Gastrocnemius medialis (tissue), 4 donors: ENCODE data around the gene MAP1LC3B2. TPM values are rescaled to one million over a fixed set of nuclear protein-coding genes. Genes with fewer than 3 reads are reported as not detected.

Source experiments
- ATAC-seq, 2 donors: fragments of 150-250 bp; one replicate each; pipeline ENCODE4 v1.9.1; 2016
- DNase-seq, 2 donors: peaks; one replicate each; pipeline ENCODE4 v3.0.0-alpha.2; 2019
- H3K27ac ChIP-seq, 4 donors: fragments of 200-600 bp; sonication (generic); 1 replicate in 1 of 4; 2 replicates in 3 of 4; pipeline ENCODE4 v1.5.1; 2016 to 2018; ENCODE audit warnings: mild to moderate bottlenecking in 2 of 4, moderate library complexity in 1 of 4
- H3K27me3 ChIP-seq, 3 donors: fragments of 200-600 bp; sonication (generic) in 2 of 3; 1 replicate in 1 of 3; 2 replicates in 2 of 3; pipeline versions ENCODE4 v1.5.1 to v1.6.0; 2016 to 2019; ENCODE audit warnings: mild to moderate bottlenecking in 1 of 3, moderate library complexity in 1 of 3
- H3K36me3 ChIP-seq, 2 donors: fragments of 200-600 bp; sonication (generic) in 1 of 2; one replicate each; pipeline ENCODE4 v1.5.1; 2017 to 2018
- H3K4me1 ChIP-seq, 2 donors: fragments of 200-600 bp; sonication (generic) in 1 of 2; one replicate each; pipeline ENCODE4 v1.5.1; 2016 to 2017; ENCODE audit warnings: mild to moderate bottlenecking in 2 of 2
- H3K4me3 ChIP-seq, 4 donors: fragments of 200-600 bp; sonication (generic) in 3 of 4; 1 replicate in 1 of 4; 2 replicates in 3 of 4; pipeline ENCODE4 v1.5.1; 2016 to 2019; ENCODE audit warnings: mild to moderate bottlenecking in 2 of 4
- H3K9me3 ChIP-seq, 3 donors: fragments of 200-600 bp; sonication (generic) in 2 of 3; 1 replicate in 1 of 3; 2 replicates in 2 of 3; pipeline ENCODE4 v1.5.1; 2016 to 2019
- CTCF ChIP-seq, 5 experiments: fragments of 450-650 bp in 3 of 5; fragments of 200-600 bp in 2 of 5; sonication (generic) in 2 of 5; IDR thresholded peaks in 4 of 5; conservative IDR thresholded peaks in 1 of 5; 1 replicate in 4 of 5; 2 replicates in 1 of 5; pipeline ENCODE4 v1.5.1; 2016 to 2019; ENCODE audit warnings: antibody characterized with exemption in 5 of 5, mild to moderate bottlenecking in 3 of 5, moderate library complexity in 3 of 5
- POLR2A ChIP-seq, 2 donors: fragments of 450-650 bp; IDR thresholded peaks; one replicate each; pipeline ENCODE4 v1.6.1; 2017; ENCODE audit warnings: antibody characterized with exemption in 2 of 2, mild to moderate bottlenecking in 2 of 2, moderate library complexity in 2 of 2
- in situ Hi-C, 4 donors: fragments of 200-750 bp; cut with MboI; loops; one replicate each; pipeline versions ENCODE4 v1.15.0 to v1.8.0; 2017; ENCODE audit warnings: low sequenced_read_pairs in 4 of 4
- intact Hi-C: fragments of 100-400 bp; cut with DNase I; formaldehyde crosslinking; loops from one replicate; pipeline ENCODE4 v1.15.1; 2023; ENCODE audit warnings: low total_unique reads
- total RNA-seq, 4 donors: library from RNA; depleted of rRNA; stranded (reverse); fragments of >200 nt; gene quantifications; one replicate each; pipeline versions ENCODE4 v1.1.0 to v1.2.3, GENCODE V29; 2016

Gene MAP1LC3B2
- total RNA-seq, 4 donors from 2014 or later = 0.68 to 2.5 (median 1.4) TPM

- DNase-seq (no peak), ATAC-seq (no peak)
- no peak for TF ChIP-seq POLR2A (IDR thresholded peaks at IDR 0.05)
- H3K36me3 ChIP-seq = no peaks in the 10 kb centered on the region
- no peak overlapping the region for H3K27ac ChIP-seq
- in situ Hi-C loops (loop anchor here in 1 of 4 donors (10.0 kb wide), 1 partner anchor 53 kb away; no protein-coding TSS in a partner anchor), intact Hi-C loops (no loop called here)
- H3K4me3 ChIP-seq = no peak overlapping the region
- no peaks in the 10 kb centered on the region for H3K9me3 ChIP-seq
- H3K27me3 ChIP-seq = no peaks in the 10 kb centered on the region
- peaks cover 0 to 15% of the 10 kb centered on the region in 2 donors for H3K4me1 ChIP-seq
These were observed 17.4 kb upstream of the MAP1LC3B2 start for GRCh38 chr12:116541547-116542344.

DNA sequence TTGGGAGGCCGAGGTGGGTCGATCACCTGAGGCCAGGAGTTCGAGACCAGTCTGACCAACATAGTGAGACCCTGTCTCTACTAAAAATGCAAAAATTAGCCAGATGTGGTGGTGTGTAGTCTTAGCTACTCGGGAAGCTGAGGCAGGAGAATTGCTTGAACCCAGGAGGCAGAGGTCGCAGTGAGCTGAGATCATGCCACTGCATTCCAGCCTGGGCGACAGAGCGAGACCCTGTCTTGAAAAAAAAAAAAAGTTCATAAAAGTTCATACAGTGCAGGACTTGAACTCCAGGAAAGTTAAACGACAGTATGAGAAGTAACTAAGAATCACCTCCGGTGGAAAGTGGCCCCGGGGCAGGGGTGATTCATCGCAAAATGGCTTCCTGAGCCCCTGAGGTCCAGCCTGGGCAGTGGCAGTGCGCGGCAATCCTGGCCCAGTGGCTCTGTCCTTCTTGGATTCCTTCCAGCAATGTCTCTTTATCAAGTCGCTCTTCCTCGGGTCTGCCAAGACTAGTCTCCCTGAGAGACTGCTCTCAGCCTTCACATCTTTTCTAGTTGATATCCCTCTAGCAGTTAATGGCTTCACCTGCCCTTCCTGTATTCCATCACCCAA, 16.7 kb upstream of the MAP1LC3B2 start:
- intact Hi-C loops = no loop called here
- ATAC-seq (no peak), DNase-seq (no peak)
- Histone ChIP-seq H3K4me3 (no peak overlapping the region), H3K4me1 (peaks cover 0 to 15% of the 10 kb centered on the region in 2 donors), H3K27me3 (no peaks in the 10 kb centered on the region), H3K36me3 (no peaks in the 10 kb centered on the region), H3K27ac (no peak overlapping the region), H3K9me3 (no peaks in the 10 kb centered on the region)
- no peak for TF ChIP-seq POLR2A (IDR thresholded peaks at IDR 0.05)
- no peak for TF ChIP-seq CTCF (IDR thresholded peaks at IDR 0.05 in 4 of 5, conservative IDR thresholded peaks at IDR 0.05 in 1 of 5)
- in situ Hi-C loops = loop anchor here in 1 of 4 donors (10.0 kb wide), 1 partner anchor 52 kb away; no protein-coding TSS in a partner anchor

DNA sequence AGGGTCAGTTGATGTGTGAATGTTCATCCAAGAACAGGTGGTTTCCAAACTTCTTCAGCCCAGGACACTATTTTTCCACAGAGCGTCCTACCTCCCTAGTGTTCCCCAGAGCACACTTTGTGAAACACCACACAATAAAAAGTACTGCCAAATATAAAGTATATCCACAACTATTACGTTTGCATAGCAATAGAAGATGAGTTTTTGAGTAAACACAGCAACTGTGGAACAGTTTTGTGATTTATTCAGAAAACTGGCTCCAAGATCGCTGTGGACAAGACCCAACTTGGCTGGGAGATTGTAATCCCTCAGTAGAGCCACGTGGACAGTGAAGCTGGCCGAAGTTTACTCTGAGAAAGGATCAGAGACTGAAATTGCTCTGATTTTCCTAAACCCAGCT, 14.5 kb upstream of the MAP1LC3B2 start:
- H3K4me1 ChIP-seq = peaks cover 11 to 22% of the 10 kb centered on the region in 2 donors
- ATAC-seq = peak; percentile 59 to 65

DNA sequence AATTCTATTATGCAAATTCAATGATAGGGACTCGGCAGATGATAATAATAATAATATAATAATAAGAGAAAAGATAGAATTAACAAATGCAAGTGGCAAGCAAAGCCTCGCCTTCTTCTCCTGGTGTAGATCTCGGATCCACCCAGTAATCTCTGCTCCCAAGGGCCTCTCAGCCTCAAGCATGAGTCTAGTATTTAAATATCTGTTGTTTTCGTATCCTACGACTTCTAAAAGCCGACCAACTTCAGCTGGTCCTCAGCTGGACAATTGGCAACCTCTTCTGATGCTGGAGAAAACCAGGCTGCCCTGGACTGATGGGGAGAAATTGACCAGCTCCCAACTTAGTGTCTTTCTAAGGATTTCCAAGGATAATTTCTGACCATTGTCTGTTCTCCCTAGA, 14.0 kb upstream of the MAP1LC3B2 start:
- H3K4me3 ChIP-seq = no peak overlapping the region
- no peaks in the 10 kb centered on the region for H3K36me3 ChIP-seq
- DNase-seq (no peak), ATAC-seq (no peak)
- H3K27me3 ChIP-seq = no peaks in the 10 kb centered on the region
- intact Hi-C loops (no loop called here), in situ Hi-C loops (loop anchor here in 1 of 4 donors (10.0 kb wide), 1 partner anchor 50 kb away; no protein-coding TSS in a partner anchor)
- H3K4me1 ChIP-seq = peaks cover 11 to 17% of the 10 kb centered on the region in 2 donors
- no peak for TF ChIP-seq CTCF (IDR thresholded peaks at IDR 0.05 in 4 of 5, conservative IDR thresholded peaks at IDR 0.05 in 1 of 5)
- TF ChIP-seq POLR2A (IDR thresholded peaks at IDR 0.05) = no peak
- no peak overlapping the region for H3K27ac ChIP-seq
- no peaks in the 10 kb centered on the region for H3K9me3 ChIP-seq

More for the DNA sequence above, 14.5 kb upstream of the MAP1LC3B2 start:
- intact Hi-C loops (no loop called here), in situ Hi-C loops (loop anchor here in 1 of 4 donors (10.0 kb wide), 1 partner anchor 50 kb away; no protein-coding TSS in a partner anchor)
- H3K27me3 ChIP-seq = no peaks in the 10 kb centered on the region
- TF ChIP-seq CTCF (IDR thresholded peaks at IDR 0.05 in 4 of 5, conservative IDR thresholded peaks at IDR 0.05 in 1 of 5) = no peak
- no peak for TF ChIP-seq POLR2A (IDR thresholded peaks at IDR 0.05)
- no peak overlapping the region for H3K4me3 ChIP-seq
- H3K36me3 ChIP-seq = no peaks in the 10 kb centered on the region
- H3K27ac ChIP-seq = no peak overlapping the region
- H3K9me3 ChIP-seq = no peaks in the 10 kb centered on the region
- DNase-seq = peak in 1 of 2 donors; percentile 61

DNA sequence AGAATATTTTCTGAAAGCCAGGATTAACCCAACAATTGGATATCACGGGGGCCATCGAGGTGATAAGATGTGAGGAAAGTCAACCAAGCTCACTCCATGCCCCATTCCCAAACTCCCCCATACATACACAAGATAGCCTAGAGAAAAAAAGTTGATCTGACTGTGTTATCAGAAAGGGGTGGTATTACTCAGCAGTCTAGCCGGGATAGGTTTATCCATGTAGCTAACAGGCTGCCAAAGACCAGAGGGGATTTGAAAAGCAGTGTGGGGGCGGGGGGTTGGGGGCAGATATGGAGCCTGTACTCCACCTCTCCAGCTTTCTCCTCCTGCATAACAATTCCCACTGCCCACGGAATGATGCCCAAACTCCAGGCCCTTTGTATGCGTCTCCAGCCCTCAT, 13.2 kb upstream of the MAP1LC3B2 start:
- H3K4me1 ChIP-seq = peaks cover 11 to 15% of the 10 kb centered on the region in 2 donors
- ATAC-seq (no peak), DNase-seq (no peak)
- H3K4me3 ChIP-seq = no peak overlapping the region
- H3K36me3 ChIP-seq = no peaks in the 10 kb centered on the region
- intact Hi-C loops (no loop called here), in situ Hi-C loops (loop anchor here in 1 of 4 donors (10.0 kb wide), 1 partner anchor 49 kb away; no protein-coding TSS in a partner anchor)
- no peak overlapping the region for H3K27ac ChIP-seq
- no peak for TF ChIP-seq POLR2A (IDR thresholded peaks at IDR 0.05)
- no peak for TF ChIP-seq CTCF (IDR thresholded peaks at IDR 0.05 in 4 of 5, conservative IDR thresholded peaks at IDR 0.05 in 1 of 5)
- H3K9me3 ChIP-seq = no peaks in the 10 kb centered on the region
- no peaks in the 10 kb centered on the region for H3K27me3 ChIP-seq
